DMS79 (cell line): Measurements from ENCODE around the gene RIC8B.

Experiments used
- DNase-seq: peaks from one replicate; lab custom pipeline; 2025; lab: John Stamatoyannopoulos, UW

The RIC8B gene

DNA sequence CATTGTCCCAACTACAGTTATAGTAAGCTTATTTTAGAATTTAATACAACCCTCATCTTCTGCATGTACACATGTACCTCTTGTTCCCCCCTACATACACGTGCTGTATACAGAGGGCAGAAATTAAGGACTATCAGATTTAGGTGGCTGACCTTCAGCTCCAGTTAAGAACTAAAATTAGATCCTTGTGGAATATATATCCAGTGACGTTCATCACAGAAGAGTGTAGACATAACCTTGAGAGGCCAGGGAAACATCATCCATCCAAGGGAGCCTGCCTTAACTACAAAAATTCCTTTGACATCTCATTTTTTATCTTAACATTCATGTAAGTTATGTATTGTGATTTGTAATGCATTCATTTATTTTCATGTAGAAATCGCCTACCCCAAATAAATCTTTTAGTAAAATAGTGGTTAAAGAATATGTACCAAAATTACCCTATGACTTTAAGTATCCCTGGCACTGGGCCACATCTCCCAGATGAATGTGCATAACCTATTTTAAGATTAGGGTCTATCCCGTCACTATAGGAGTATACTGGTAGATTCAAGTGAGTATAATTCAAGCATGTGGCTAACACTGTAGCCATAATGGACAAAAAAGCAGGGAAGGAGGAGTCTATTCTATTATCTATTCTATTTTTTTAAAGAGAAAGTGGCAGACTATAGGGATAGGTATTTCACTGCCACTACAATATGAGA lies 27.5 kb downstream of the RIC8B start:
- DNase-seq = no peak

DNA sequence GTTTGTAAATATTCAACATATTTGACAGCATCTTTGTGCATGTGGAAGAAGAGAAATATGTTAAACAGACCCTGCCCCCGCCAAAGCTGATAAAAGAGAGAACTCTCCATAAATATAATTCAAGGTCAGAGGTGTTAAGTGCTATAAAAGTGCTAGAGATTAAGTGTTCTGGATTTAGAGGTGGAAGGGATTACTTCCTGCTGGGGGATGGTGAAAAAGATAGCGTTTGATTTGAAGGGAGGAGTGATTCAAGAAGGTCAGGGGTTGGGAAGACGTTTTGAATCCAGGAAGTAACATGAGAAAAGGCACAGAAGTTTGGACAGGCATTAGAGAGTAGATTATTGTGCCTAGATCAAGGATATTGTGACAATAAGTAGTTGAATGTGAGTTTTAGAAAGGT lies 30.2 kb downstream of the RIC8B start:
- no peak for DNase-seq

GRCh38 chr12:106814714-106815113 lies 40.2 kb downstream of the RIC8B start:
- DNase-seq = no peak

DNA sequence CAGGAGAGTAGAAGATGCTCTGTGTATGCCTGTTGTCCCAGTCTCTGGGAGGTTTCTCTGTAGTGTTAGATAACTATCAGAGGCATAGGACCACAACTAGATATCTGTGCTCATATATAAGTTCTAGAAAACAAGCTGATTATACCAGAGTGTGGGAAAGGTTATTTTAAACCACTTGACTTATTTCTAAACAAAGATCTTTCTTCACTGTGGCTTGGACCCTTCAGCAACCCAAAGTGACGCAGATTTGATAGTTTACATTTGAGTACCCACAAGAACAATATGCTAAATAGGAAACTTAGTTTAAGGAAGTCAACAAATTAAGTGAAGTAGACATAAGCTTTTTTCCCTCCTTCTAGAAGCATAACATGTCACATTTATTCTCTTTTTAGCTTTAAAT lies 41.3 kb downstream of the RIC8B start:
- DNase-seq = no peak

GRCh38 chr12:106816231-106816630 lies 41.7 kb downstream of the RIC8B start:
- DNase-seq = no peak

- DNase-seq = no peak
Measured at GRCh38 chr12:106819991-106820390, 45.5 kb downstream of the RIC8B start.

DNA sequence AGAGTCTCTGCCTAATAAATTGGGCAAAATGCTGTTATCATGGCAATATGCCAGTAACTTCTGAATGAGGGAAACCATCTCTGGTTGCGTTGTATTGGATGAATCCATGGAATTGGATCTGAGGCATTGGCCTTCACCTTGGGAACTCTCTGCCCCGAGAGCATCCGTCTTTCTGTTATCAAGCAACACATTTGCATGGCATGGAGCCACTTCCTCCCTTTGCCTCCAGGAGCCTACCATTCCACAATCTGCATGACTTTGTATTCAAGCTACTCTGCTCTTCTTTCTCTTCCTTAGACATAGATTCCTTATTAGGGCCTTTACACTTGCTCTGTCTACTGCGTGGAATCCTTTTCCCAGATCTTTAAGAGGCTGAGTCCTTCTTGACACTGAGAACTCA lies 57.2 kb downstream of the RIC8B start:
- DNase-seq = no peak

- DNase-seq = no peak
Measured at GRCh38 chr12:106837782-106838181, 63.3 kb downstream of the RIC8B start.

DNA sequence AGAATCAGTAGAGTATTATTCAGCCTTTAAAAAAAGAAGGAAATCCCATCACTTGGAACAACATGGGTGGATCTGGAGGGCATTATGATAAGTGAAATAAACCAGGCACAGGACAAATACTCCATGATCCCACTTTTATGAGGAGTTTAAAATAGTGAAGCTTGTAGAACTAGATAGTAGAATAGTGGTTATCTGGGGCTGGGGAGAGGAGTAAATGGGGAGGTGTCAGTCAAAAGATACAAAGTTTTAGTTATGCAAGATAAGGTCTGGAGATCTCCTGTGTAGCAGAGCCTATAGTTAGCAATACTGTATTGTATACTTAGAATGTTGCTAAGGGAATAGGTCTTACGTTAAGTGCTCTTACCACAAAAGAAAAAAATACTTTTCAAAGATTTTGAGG lies 64.9 kb downstream of the RIC8B start:
- no peak for DNase-seq

DNA sequence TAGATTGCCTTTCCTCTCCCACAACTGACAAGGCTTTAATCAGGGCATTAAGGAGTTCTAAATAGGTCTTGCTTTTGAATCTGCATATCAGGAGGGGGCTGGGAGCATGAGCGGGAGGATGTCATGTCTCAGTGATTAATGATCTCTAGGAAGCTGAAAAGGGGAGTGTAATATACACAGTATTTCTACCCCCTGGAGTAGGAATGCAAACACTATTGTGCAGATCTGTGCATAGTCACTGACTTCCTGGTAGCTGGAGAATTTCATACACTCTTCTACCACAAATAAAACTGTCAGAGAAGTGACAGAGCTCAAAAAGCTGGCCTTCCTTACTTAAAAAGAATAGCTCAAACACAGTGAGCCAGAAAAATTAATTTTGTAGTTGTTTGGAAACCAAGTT lies 65.8 kb downstream of the RIC8B start:
- DNase-seq = no peak

DNA sequence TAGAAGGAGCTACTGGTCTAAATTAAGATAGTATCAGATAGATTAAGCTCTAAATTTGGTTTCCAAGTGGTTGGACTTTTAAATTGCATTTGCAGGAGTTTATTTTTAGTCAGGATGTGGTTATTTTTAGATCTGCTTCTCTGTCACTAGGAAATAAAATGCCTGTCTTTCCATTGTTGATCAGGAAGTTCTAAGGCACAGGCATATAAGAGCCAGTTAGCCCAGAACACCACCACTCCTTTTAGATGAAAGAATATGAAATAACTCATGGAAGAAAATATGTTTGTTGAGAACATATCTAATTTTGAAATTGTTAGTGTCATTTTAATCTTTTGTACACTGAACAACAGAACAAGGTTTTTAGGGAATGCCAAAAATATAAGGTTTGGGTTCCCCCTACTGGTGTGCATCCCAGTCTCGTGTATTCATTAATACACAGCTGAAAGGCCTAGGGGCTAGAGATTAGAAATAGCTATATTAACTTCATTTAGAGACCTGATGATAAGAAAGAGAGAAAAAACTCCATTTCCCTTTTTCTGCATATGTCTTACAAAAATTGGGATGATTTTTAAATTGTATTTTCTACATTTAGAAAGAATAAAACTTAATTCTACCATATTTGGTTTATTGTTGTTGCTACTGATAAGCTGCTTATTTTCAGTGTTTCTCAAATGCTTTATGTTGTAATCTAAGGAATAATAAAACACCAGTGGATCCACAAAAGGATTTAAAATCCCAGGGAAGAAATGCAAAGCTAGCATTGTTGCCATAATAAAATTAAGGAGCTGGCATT lies 67.2 kb downstream of the RIC8B start:
- DNase-seq = peak; percentile 3

DNA sequence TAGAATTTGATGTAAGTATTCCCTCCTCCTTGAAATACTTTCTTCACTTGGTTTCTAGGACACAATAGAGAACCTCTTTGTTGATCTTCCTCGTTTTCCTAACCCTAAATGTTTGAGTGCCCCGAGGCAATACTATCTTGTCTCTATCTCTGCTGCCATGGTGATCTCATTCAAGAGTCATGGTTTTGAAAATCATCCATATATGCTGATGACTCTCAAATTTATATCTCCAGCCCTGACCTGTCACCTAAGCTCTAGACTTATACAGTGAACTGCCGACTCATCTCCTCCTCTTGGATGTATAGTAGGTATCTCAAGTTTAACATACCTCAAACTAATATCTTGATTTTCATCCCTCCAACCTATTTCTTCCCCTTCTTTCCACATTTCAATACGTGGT lies 71.4 kb downstream of the RIC8B start:
- DNase-seq = no peak

GRCh38 chr12:106847861-106848260 lies 73.4 kb downstream of the RIC8B start:
- no peak for DNase-seq

GRCh38 chr12:106851306-106851705 lies 76.8 kb downstream of the RIC8B start:
- DNase-seq = no peak

- DNase-seq = no peak
Measured at GRCh38 chr12:106854723-106855122, 80.2 kb downstream of the RIC8B start.

- DNase-seq = no peak
Measured at GRCh38 chr12:106855221-106855758, 80.8 kb downstream of the RIC8B start.

GRCh38 chr12:106861984-106862916 lies 87.8 kb downstream of the RIC8B start:
- peak; percentile 1 for DNase-seq

- no peak for DNase-seq
Measured at GRCh38 chr12:106863189-106863588, 88.7 kb downstream of the RIC8B start.

DNA sequence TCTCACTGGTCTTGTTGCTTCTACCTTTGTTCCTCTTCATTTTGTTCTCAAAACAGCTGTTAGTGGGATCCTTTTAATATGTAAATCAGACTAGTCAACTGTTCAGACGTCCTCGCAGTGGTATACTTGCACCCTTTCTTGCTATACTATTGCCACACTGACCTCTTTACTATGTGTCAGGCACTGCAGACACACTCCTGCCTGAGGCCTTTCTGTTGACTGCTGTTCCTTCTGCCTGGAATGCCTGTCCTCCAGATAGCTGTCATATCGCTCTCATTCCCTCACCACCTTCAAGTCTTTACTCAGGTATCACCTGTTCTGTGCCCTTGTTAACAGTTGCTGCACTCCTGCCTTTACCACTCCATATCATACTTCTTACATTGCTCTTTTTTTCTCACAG lies 91.2 kb downstream of the RIC8B start:
- no peak for DNase-seq

DNA sequence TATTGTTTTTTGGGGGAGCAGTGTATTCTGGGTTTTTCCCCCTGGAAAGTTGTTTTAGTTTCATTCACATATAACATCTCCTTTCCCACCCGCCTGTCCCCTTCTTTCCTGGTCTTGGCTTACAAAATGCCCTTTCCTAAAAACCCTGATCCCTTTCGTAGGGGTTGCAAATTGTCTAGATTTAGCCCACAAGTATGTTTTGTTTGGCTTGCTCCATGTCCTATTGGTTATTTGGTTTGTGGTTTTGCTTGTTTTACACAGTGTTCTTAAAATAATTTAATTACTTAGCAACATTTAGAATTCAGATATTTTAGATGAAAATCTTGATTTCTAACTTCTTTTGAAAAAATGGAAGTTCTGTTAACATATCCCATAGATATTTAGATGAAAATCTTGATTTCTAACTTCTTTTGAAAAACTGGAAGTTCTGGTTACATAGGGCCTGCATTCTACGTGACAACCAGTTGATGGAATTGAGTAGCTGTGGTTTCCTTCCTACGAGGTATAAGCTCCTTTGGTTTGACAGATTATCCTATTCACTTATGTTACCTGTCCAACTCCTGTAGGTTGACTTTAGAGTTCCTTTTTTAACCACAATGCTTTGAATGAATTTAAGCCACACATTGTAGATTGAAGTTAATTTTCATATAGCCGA lies 92.1 kb downstream of the RIC8B start:
- DNase-seq = no peak

GRCh38 chr12:106867651-106868050 lies 93.2 kb downstream of the RIC8B start:
- DNase-seq = no peak
